Neural progenitor cell (in vitro differentiated cells): ENCODE measurements around the gene DISP2.

Experiments
- CTCF ChIP-seq: fragments of 200-600 bp; sonication (generic); IDR thresholded peaks from 2 replicates; pipeline ENCODE4 v1.5.1; 2017; ENCODE audit warnings: antibody characterized with exemption, mild to moderate bottlenecking
- EZH2 ChIP-seq: fragments of 200-600 bp; sonication (generic); IDR thresholded peaks from 2 replicates; pipeline ENCODE4 v1.6.1; 2017; ENCODE audit warnings: antibody characterized with exemption, mild to moderate bottlenecking, moderate library complexity
- EZH2phosphoT487 ChIP-seq: fragments of 200-600 bp; sonication (generic); IDR thresholded peaks from 2 replicates; pipeline ENCODE4 v1.6.1; 2017; ENCODE audit warnings: antibody characterized with exemption

- no peak for TF ChIP-seq EZH2
- TF ChIP-seq CTCF = no peak
- no peak for TF ChIP-seq EZH2phosphoT487
Measured at GRCh38 chr15:40360015-40360414, 2.0 kb downstream of the DISP2 start.
